OCI-LY7 (cell line): ENCODE measurements around the gene ALDH3A1. TPM values are rescaled to one million over a fixed set of nuclear protein-coding genes. Genes with fewer than 3 reads are reported as not detected.

ENCODE experiments used
- BruUV-seq: library from RNA; stranded (reverse); fragments of 400-500 nt; replicated peaks from 2 replicates; lab custom pipeline; 2021; lab: Mats Ljungman, UMichigan
- CTCF ChIA-PET: fragments of 300-600 bp; sonication (Branson Sonifier 250); formaldehyde crosslinking; loops from one replicate; lab custom pipeline; 2022; ENCODE audit warnings: antibody characterized with exemption; ENCODE audit not compliant: unreplicated experiment; lab: Charles Lee
- POLR2A ChIA-PET: fragments of 300-600 bp; sonication (Branson Sonifier 250); formaldehyde crosslinking; loops from one replicate; lab custom pipeline; 2022; ENCODE audit warnings: antibody characterized with exemption; lab: Charles Lee
- DNase-seq: peaks from one replicate; pipeline ENCODE4 v3.0.0-alpha.2; 2015; ENCODE audit warnings: low spot score
- H2AFZ ChIP-seq: fragments of 200-600 bp; sonication (generic), shearing (Covaris generic); 2 replicates; pipeline ENCODE4 v1.6.1; 2014; ENCODE audit warnings: mild to moderate bottlenecking, antibody characterized with exemption, low read length, moderate library complexity
- H3K27ac ChIP-seq: fragments of 200-600 bp; sonication (generic); 2 replicates; pipeline ENCODE4 v1.5.1; 2014; ENCODE audit warnings: mixed run types, low read depth, mild to moderate bottlenecking, moderate library complexity, low read length, inconsistent platforms; ENCODE audit not compliant: poor library complexity, severe bottlenecking
- H3K36me3 ChIP-seq: fragments of 200-600 bp; sonication (generic); 2 replicates; pipeline ENCODE4 v1.6.1; 2014; ENCODE audit warnings: mild to moderate bottlenecking, antibody characterized with exemption, low read length, moderate library complexity, mixed read lengths; ENCODE audit not compliant: insufficient read depth
- H3K4me1 ChIP-seq: fragments of 200-600 bp; sonication (generic); 2 replicates; pipeline ENCODE4 v1.5.1; 2014; ENCODE audit warnings: mild to moderate bottlenecking, low read length; ENCODE audit not compliant: insufficient read depth, poor library complexity, severe bottlenecking
- H3K4me2 ChIP-seq: fragments of 200-600 bp; sonication (generic); 2 replicates; pipeline ENCODE4 v1.6.1; 2014; ENCODE audit warnings: mild to moderate bottlenecking, low read length
- H3K4me3 ChIP-seq: fragments of 200-600 bp; sonication (generic); 2 replicates; pipeline ENCODE4 v1.5.1; 2014; ENCODE audit warnings: mild to moderate bottlenecking, low read depth, low read length; ENCODE audit not compliant: poor library complexity, severe bottlenecking
- H3K79me2 ChIP-seq: fragments of 200-600 bp; sonication (generic); 2 replicates; pipeline ENCODE4 v1.6.1; 2016; ENCODE audit warnings: low read depth, mild to moderate bottlenecking, low read length, moderate library complexity, mixed read lengths; ENCODE audit not compliant: insufficient read depth
- H3K9me2 ChIP-seq: fragments of 200-600 bp; sonication (generic); 2 replicates; pipeline ENCODE4 v1.6.1; 2016; ENCODE audit warnings: mild to moderate bottlenecking, low read length, mixed read lengths; ENCODE audit not compliant: insufficient read depth
- H3K9me3 ChIP-seq: fragments of 200-600 bp; sonication (generic); 2 replicates; pipeline ENCODE4 v1.6.1; 2014; ENCODE audit warnings: mild to moderate bottlenecking, mixed run types, low read length, mixed read lengths
- H4K20me1 ChIP-seq: fragments of 200-600 bp; sonication (generic); 2 replicates; pipeline ENCODE4 v1.6.1; 2014; ENCODE audit warnings: mild to moderate bottlenecking, antibody characterized with exemption, low read length, moderate library complexity, mixed read lengths; ENCODE audit not compliant: insufficient read depth
- CTCF ChIP-seq: fragments of 200-600 bp; sonication (generic); conservative IDR thresholded peaks from 2 replicates; pipeline ENCODE4 v1.5.1; 2014; ENCODE audit warnings: mild to moderate bottlenecking, antibody characterized with exemption, low read length, moderate library complexity, mixed read lengths
- EZH2phosphoT487 ChIP-seq: fragments of 200-600 bp; sonication (generic); IDR thresholded peaks from 2 replicates; pipeline ENCODE4 v1.6.1; 2018; ENCODE audit warnings: low read depth, borderline replicate concordance, mild to moderate bottlenecking, mixed run types, antibody characterized with exemption, low read length, moderate library complexity, mixed read lengths
- intact Hi-C: fragments of 100-400 bp; cut with micrococcal nuclease; formaldehyde crosslinking; loops from one replicate; pipeline ENCODE4 v1.10.0; 2022; ENCODE audit not compliant: unreplicated experiment
- total RNA-seq, 2 experiments: library from RNA; depleted of rRNA in 1 of 2; stranded (reverse); fragments of >200 nt in 1 of 2; shearing (Covaris generic) in 1 of 2; gene quantifications; 2 replicates each; pipeline ENCODE4 v1.2.3, GENCODE V29; 2014 to 2022

Gene ALDH3A1
- total RNA-seq, 2 experiments from 2014 or later: 0.16 TPM; not detected in 1

- no peak overlapping the region for H2AFZ ChIP-seq
- no peaks in the 10 kb centered on the region for H3K9me2 ChIP-seq
- H4K20me1 ChIP-seq: no peaks in the 10 kb centered on the region
- no TSS peak for BruUV-seq
- H3K4me2 ChIP-seq: no peak overlapping the region
- intact Hi-C loops: no loop called here
- TF ChIP-seq CTCF (no peak), EZH2phosphoT487 (no peak)
- ChIA-PET POLR2A (no interaction called here), CTCF (no interaction called here)
- H3K9me3 ChIP-seq: no peaks in the 10 kb centered on the region
- no peak for DNase-seq
- no peaks in the 10 kb centered on the region for H3K36me3 ChIP-seq
- no peak overlapping the region for H3K27ac ChIP-seq
- no peaks in the 10 kb centered on the region for H3K79me2 ChIP-seq
- no peak overlapping the region for H3K4me3 ChIP-seq
- H3K4me1 ChIP-seq: no peaks in the 10 kb centered on the region
These were observed 28.5 kb downstream of the ALDH3A1 start for GRCh38 chr17:19719355-19720209.

GRCh38 chr17:19718613-19719354, 29.3 kb downstream of the ALDH3A1 start:
- no peaks in the 10 kb centered on the region for H3K4me1 ChIP-seq
- H3K79me2 ChIP-seq: no peaks in the 10 kb centered on the region
- no peak for DNase-seq
- H3K9me2 ChIP-seq: no peaks in the 10 kb centered on the region
- ChIA-PET CTCF (no interaction called here), POLR2A (no interaction called here)
- TF ChIP-seq EZH2phosphoT487 (no peak), CTCF (peak; percentile 45; the same call in 1 of the 2 replicates)
- intact Hi-C loops: no loop called here
- H3K4me3 ChIP-seq: no peak overlapping the region
- H3K36me3 ChIP-seq: no peaks in the 10 kb centered on the region
- no peaks in the 10 kb centered on the region for H3K9me3 ChIP-seq
- no peak overlapping the region for H3K27ac ChIP-seq
- H3K4me2 ChIP-seq: no peak overlapping the region
- H4K20me1 ChIP-seq: no peaks in the 10 kb centered on the region
- H2AFZ ChIP-seq: no peak overlapping the region
- no TSS peak for BruUV-seq
